DMS 273 treated with DMSO at 0.1 percent for 48 hours (cell line): Measurements from ENCODE around the gene MEA1.

Experiments used
- DNase-seq: peaks from one replicate; lab custom pipeline; 2025; lab: John Stamatoyannopoulos, UW

The MEA1 gene

GRCh38 chr6:42970871-42971612 is 42.7 kb downstream of the MEA1 start:
- no peak for DNase-seq

- no peak for DNase-seq
These were observed 43.8 kb downstream of the MEA1 start for GRCh38 chr6:42969934-42970333.

- DNase-seq, result no peak
These were observed 44.3 kb downstream of the MEA1 start for GRCh38 chr6:42969431-42969830.

- DNase-seq, result no peak
These were observed 45.0 kb downstream of the MEA1 start for GRCh38 chr6:42968783-42969182.

- DNase-seq, result no peak
These were observed 45.5 kb downstream of the MEA1 start for GRCh38 chr6:42968126-42968701.

GRCh38 chr6:42967228-42967627 is 46.5 kb downstream of the MEA1 start:
- no peak for DNase-seq

GRCh38 chr6:42966571-42966970 is 47.2 kb downstream of the MEA1 start:
- DNase-seq, result no peak

GRCh38 chr6:42963855-42964605 is 49.7 kb downstream of the MEA1 start:
- peak; percentile 67 for DNase-seq

- no peak for DNase-seq
These were observed 50.4 kb downstream of the MEA1 start for GRCh38 chr6:42963179-42963854.

GRCh38 chr6:42962502-42963178 is 51.1 kb downstream of the MEA1 start:
- DNase-seq, result peak; percentile 91

- DNase-seq, result no peak
These were observed 51.6 kb downstream of the MEA1 start for GRCh38 chr6:42962096-42962495.
